ENCODE results near the gene CTDSPL. TPM values are rescaled to one million over a fixed set of nuclear protein-coding genes. Genes with fewer than 3 reads are reported as not detected.
"Not testable (repeated sequence)": the region's sequence is repeated elsewhere in the genome, so short reads cannot be mapped to it uniquely, and the experiment has no call there.

The CTDSPL gene
- total and polyA plus RNA-seq, 7 experiments from 2014 or later: 0.15 to 5.6 (median 1.7) TPM

DNA sequence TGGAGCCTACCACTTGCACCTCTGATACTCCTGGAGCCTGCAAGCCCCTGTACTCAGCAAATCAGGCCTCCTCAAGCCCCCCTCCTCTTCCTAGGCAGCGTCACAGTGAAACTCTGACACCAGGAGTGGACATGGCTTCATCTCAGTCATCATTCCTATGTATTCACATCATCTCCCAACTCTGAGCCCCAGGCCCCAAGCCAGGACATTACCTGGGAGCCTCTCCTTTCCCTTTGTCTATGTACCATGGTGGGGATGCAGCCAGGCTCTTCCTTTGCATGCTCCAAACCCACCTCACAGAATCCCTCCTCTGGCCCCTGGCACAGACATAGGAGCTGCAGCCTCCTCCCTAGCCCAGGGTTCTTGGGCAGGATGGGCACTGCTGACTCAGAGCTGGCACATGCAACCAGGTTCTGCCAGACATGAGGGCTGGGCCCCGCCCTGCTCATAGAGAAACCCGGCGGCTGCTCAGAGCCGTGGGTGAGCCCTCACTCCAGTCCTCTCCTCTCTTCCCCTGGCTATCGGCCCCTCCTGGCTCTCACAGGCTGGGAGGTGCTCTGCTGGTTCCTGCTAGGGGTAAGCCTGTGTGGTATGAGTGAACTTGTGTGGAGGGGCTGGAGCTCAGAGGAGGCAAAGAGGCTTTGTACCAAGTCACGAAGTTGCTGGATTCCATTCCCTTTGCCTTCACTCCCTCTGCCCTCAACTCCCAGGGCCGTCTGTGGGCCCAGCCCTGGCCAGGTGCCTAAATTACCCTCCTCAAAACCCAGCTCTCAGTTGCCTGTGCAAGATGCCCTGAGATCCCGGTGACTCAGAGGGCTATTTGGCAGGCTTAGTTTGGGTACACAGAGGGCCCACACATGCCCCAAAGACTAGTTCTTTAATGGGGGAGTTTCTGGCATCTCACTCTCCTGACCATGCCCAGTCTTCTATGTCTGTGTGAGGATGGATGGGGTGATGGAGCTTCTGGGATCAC, 169.6 kb downstream of the CTDSPL start:
- Histone ChIP-seq H3K4me3 (ENCODE audit: low read length) (no peak overlapping the region), H3K27me3 (ENCODE audit: control insufficient read depth in 2 of 2, insufficient read depth in 2 of 2, low read length in 2 of 2) (peaks cover 0 to 3% of the 10 kb centered on the region in 2 donors), H3K27ac (ENCODE audit: low read depth, low read length) (no peak overlapping the region), H3K9me3 (ENCODE audit: control insufficient read depth in 2 of 3, low read length in 3 of 3) (no peaks in the 10 kb centered on the region), H3K36me3 (ENCODE audit: control insufficient read depth in 2 of 3, insufficient read depth in 3 of 3, low read length in 3 of 3) (no peaks in the 10 kb centered on the region), H3K4me1 (ENCODE audit: control insufficient read depth in 2 of 2, insufficient read depth in 2 of 2, low read length in 2 of 2) (peaks cover 15 to 17% of the 10 kb centered on the region in 2 donors)
- ATAC-seq (peak; percentile 82), DNase-seq (no peak)
- intact Hi-C loops (cut with micrococcal nuclease): no loop called here
- Mint-ChIP-seq H3K27me3 (peaks cover 4 to 47% (median 18%) of the 10 kb centered on the region in 5 donors), H3K9me3 (no peaks in the 10 kb centered on the region), H3K4me3 (peak overlapping the region in 9 of 10 donors; percentile 22 to 72 (median 65)), H3K4me1 (peaks cover 12 to 23% (median 17%) of the 10 kb centered on the region in 7 donors), H3K27ac (peak overlapping the region in 4 of 9 donors; percentile 31 to 85 (median 56)), H3K36me3 (peaks cover 0 to 3% (median 0%) of the 10 kb centered on the region in 5 donors)
- CTCF ChIA-PET: interaction anchor here (1.1 kb wide), 1 partner anchor 58 kb away, joined by 4 read pairs; no protein-coding TSS in a partner anchor
- POLR2A ChIA-PET: interaction anchor here (1.1 to 3.0 kb wide), 2 partner anchors 8 to 34 kb away, joined by 5 to 15 read pairs; partner anchors contain the start of gene DLEC1

DNA sequence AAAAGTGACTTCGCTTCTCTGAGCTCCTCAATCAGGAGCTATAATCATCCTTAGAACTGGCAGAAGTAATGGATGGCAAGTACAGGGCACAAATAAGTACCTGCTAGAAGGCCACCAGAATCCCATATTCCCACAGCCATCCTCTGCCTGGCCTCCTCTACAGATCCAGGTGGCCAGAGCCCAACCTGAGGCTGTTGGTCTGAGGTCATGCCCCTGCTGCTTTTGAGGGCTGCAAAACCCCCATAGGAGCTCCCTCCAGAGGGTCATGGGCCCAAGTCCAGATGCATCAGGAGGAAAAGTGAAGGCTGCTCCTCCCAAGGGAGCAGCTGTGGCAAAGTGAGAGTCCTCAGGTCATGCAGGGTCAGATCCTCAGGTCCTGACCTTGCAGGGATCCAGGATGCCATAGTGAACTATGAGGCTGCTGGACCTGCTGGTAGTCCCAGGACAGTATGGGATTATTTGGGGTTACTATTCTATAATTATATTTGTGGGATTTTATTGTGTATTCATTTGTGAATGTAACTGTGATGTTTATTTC, 170.7 kb downstream of the CTDSPL start:
- H3K36me3 Mint-ChIP-seq: peaks cover 0 to 6% (median 0%) of the 10 kb centered on the region in 5 donors
- no peaks in the 10 kb centered on the region for H3K9me3 ChIP-seq (ENCODE audit: control insufficient read depth in 2 of 3, low read length in 3 of 3)
- peaks cover 0 to 3% of the 10 kb centered on the region in 2 donors for H3K27me3 ChIP-seq (ENCODE audit: control insufficient read depth in 2 of 2, insufficient read depth in 2 of 2, low read length in 2 of 2)
- H3K27ac ChIP-seq (ENCODE audit: low read depth, low read length): no peak overlapping the region
- no peaks in the 10 kb centered on the region for H3K9me3 Mint-ChIP-seq
- ATAC-seq (no peak), DNase-seq (no peak)
- ChIA-PET POLR2A (no interaction called here), CTCF (interaction anchor here (0.6 to 1.1 kb wide), 2 partner anchors 59 to 177 kb away, joined by 4 read pairs; no protein-coding TSS in a partner anchor)
- no peak overlapping the region for H3K4me3 Mint-ChIP-seq
- no peak overlapping the region for H3K27ac Mint-ChIP-seq
- H3K4me1 ChIP-seq (ENCODE audit: control insufficient read depth in 2 of 2, insufficient read depth in 2 of 2, low read length in 2 of 2): peaks cover 17 to 19% of the 10 kb centered on the region in 2 donors
- H3K36me3 ChIP-seq (ENCODE audit: control insufficient read depth in 2 of 3, insufficient read depth in 3 of 3, low read length in 3 of 3): no peaks in the 10 kb centered on the region
- peaks cover 16 to 26% (median 20%) of the 10 kb centered on the region in 7 donors for H3K4me1 Mint-ChIP-seq
- H3K27me3 Mint-ChIP-seq: peaks cover 4 to 41% (median 18%) of the 10 kb centered on the region in 5 donors
- H3K4me3 ChIP-seq (ENCODE audit: low read length): no peak overlapping the region
- intact Hi-C loops (cut with micrococcal nuclease): no loop called here

DNA sequence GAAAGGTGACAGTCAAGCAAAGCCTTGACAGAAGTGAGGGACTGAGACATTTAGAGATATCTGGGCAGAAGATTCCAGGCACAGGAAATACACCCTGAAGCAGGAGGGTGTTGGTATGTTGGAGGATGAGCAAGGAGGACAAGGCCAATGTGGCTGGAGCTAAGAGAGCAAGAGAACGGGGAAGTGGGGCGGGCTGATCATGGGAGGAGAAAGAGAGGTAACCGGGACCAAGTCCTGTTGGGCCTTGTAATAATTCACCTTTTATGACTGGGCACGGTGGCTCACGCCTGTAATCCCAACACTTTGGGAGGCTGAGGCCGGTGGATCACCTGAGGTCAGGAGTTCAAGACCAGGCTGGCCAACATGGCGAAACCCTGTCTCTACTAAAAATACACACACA, 171.9 kb downstream of the CTDSPL start:
- peaks cover 21 to 33% (median 24%) of the 10 kb centered on the region in 7 donors for H3K4me1 Mint-ChIP-seq
- H3K4me1 ChIP-seq (ENCODE audit: control insufficient read depth in 2 of 2, insufficient read depth in 2 of 2, low read length in 2 of 2): peaks cover 22 to 31% of the 10 kb centered on the region in 2 donors

More for the DNA sequence above, 171.9 kb downstream of the CTDSPL start:
- H3K27me3 Mint-ChIP-seq: peaks cover 4 to 29% (median 14%) of the 10 kb centered on the region in 5 donors
- H3K9me3 ChIP-seq (ENCODE audit: control insufficient read depth in 2 of 3, low read length in 3 of 3); ATAC-seq; H3K27ac ChIP-seq (ENCODE audit: low read depth, low read length); H3K4me3 Mint-ChIP-seq; H3K36me3 ChIP-seq (ENCODE audit: control insufficient read depth in 2 of 3, insufficient read depth in 3 of 3, low read length in 3 of 3); H3K9me3 Mint-ChIP-seq; DNase-seq; H3K27me3 ChIP-seq (ENCODE audit: control insufficient read depth in 2 of 2, insufficient read depth in 2 of 2, low read length in 2 of 2); H3K4me3 ChIP-seq (ENCODE audit: low read length); intact Hi-C loops (cut with micrococcal nuclease): not testable (repeated sequence)
- ChIA-PET CTCF (interaction anchor here (0.6 to 0.7 kb wide), 2 partner anchors 181 to 542 kb away, joined by 3 to 4 read pairs; no protein-coding TSS in a partner anchor), POLR2A (interaction anchor here (0.6 kb wide), 1 partner anchor 236 kb away, joined by 3 read pairs; no protein-coding TSS in a partner anchor)
- H3K27ac Mint-ChIP-seq: peak overlapping the region in 1 of 9 donors; percentile 45
- H3K36me3 Mint-ChIP-seq: peaks cover 0 to 14% (median 0%) of the 10 kb centered on the region in 5 donors

Small RNA genes lying within 50 kb of the gene (microRNA-seq; reads per million reads assigned to microRNA genes)
- gene MIR26A1 (ENCODE audit: borderline microRNAs expressed): 466 reads per million, percentile 72 among the genes with 10 or more reads in this experiment

Other genes with a start within 250 kb of the CTDSPL start
- gene VILL, start 128.9 kb downstream of the CTDSPL start, total RNA-seq: 10 to 100 TPM; 22.4 to 43.3 (median 29.5) TPM
- gene VILL, start 128.9 kb downstream of the CTDSPL start, polyA plus RNA-seq: 10 to 100 TPM; 15.7 to 28.9 TPM
- gene PLCD1, start 167.8 kb downstream of the CTDSPL start, total RNA-seq: 10 to 100 TPM; 18.4 to 44.0 (median 41.3) TPM
- gene PLCD1, start 167.8 kb downstream of the CTDSPL start, polyA plus RNA-seq: 10 to 100 TPM; 13.1 to 26.3 TPM
- 1 to 10 TPM; 1.5 to 9.4 (median 7.5) TPM for gene DLEC1, start 177.3 kb downstream of the CTDSPL start, total RNA-seq
- gene DLEC1, start 177.3 kb downstream of the CTDSPL start, polyA plus RNA-seq: under 1 TPM; 0.41 to 0.73 TPM